ENCODE measurements around the gene MLST8.
A peak's percentile ranks its signal among the peaks of the same experiment; 100 is the strongest.

The MLST8 gene

DNA sequence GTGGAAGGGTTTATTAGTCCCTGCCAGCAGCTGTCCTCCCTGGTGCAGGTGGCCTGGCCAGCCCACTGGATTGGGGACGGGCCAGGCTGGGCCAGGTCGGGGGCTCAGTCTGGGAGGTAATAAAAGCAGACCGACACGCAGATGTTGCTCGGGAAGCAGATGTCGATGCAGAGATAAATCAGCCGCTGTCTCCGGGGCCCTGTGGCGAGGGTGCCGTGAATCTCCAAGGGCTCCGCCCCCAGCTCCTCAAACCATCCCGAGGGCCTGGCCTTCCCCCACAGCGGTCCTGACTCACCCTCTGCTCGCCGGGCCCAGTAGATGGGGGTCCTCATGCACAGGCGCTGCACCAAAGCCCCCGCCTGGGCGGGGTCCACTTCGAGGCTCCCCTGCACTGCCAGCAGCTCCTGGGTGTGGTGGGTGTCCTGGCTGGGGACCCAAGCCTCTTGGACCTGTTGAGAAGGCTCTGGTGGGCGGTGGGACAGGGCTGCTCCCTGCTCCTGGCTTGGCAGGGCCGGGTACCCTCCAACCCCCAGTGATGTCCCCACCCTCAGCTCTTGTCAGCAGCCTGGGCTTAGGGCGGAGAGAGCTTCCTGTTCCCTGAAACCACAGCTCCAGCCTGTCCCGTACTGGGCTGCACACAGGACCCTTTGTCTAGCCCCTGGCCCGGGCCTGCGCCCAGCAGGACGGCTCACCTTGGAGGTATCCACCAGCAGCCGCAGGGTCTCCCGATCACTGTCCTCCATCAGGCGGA lies 4.2 kb downstream of the MLST8 start:
- DNase-seq (ENCODE audit: low spot score), result no peak

DNA sequence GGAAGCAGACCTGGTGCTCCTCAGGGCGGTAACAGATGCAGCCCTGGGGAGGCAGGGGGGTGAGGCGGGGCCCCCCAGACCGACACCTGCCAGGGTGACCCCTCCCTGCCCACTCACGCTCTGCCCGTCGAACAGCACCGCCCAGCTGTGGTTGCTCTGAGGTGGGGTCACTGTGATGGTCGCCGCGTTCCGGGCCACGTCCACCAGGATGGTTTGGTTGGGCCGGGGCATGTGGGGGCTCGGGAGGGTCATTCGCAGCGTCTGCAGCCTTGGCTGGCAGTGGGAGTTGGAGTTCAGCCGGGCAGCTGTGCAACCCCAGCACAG lies 4.7 kb downstream of the MLST8 start:
- DNase-seq (ENCODE audit: low spot score), result no peak

DNA sequence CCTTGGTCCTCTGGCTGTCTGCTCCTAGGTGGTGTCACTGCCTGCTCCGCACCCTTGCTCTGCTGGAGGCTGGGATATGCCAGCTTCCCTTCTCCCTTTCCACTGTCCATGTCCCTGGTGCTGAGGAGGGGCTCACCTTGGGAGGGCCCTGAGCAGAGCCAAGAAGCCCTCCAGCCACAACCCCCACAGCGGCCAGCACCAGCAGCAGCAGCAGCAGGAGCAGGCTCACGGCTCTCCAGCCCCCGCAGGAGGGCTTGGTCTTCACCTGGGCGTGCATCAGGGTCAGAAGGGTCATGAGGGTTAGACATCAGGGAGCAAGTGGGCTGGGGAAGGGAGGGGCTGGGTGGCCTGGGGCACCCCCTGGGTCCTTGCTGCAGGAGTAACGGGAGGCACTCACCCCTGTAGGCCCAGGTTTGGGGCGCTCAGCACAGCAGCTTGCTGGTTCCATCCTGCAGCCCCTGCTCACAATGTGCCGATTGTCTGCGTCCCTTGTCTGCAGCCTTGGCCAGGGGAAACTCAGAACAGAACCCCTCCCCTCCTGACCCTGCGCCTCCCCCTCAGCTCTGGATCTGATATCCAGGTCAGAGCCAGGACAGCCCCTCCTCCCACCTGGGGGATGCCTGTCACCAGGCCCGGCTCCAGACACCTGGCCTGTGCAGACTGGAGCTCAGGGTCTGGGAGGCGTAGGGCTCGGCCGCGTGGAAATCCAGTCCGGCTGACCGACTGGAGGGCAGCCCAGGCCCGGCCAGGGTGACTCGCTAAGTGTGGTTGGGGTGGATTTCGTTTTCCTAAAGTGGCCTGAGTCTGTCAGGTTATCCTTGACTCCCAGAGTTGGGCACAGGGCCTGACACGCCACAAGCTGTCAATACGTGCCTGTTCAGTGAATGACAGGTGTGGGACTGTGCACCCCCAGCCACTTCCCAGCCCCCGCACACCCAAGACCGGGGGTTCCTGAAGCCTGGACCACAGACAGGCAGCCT lies 5.4 kb downstream of the MLST8 start, which contains the start of gene BRICD5:
Gene BRICD5, minus strand, starts transcription at position 478 of the 980 bp plus-strand sequence. Its CDS starts 30 bp downstream, at position 448.
- no peak for DNase-seq (ENCODE audit: low spot score)

DNA sequence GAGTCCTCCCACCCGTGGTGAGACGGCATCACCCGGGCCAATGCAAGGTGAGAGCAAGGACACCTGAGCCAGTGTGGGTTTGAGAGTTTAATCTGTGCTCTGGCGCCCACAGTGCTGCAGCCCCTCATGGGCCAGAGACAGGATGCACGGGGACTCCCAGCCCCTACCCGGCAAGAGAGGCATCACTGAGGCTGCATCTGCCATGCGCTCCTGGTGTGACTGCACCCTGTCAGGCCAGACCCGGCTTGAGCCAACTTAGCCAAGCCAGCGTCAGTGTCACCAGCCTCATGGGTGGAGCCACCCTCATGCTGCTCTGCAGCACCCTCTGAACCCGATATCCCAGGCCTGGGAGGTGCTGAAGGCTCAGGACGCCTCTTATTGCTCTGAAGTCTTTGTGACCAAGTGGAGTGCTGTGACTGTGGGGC lies 6.7 kb downstream of the MLST8 start:
- no peak for DNase-seq (ENCODE audit: low spot score)

DNA sequence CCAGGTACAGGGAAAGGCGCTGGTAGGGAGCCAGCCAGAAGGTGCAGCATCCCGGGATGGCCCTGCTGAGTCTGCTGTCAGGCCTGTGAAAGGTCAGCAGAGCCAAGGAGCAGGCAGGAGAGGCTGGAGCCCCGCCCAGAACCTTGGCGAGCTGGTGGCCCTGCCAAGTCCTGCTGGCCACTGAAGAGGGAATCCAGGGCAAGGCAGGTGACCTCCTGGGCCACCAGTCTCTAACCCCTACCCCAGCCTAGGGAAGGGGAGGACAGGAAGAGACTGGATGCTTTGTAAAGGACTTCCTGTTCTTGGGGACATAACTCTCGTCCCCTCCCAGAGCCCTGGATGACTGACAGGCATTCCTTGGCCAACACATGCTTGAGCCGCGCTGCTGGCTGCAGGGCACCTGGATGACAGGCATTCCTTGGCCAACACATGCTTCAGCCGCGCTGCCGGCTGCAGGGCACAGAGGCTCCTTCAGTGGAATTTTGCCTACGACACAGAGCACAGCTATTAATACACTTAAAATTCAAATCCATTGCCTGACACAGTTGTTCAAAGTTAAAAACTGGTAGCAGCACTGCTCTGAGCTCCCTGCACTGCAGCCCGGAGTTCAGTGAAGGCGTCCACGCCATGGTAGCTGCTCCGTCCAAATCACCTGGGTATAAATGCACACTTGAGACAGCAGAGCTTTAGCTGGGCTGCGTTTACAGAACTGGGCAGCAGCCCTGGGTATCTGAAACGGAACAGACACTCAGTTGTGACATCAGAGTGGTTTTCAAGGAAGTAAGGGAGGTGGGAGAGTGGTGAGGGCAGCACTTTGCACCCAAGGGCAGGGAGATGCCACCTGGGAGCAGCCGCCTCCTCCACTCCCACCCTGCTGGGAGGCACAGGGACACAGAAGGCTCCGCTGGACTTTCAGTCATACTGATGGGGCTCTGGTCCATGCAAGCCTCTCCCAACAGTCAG lies 7.4 kb downstream of the MLST8 start:
- DNase-seq (ENCODE audit: low spot score), result no peak

DNA sequence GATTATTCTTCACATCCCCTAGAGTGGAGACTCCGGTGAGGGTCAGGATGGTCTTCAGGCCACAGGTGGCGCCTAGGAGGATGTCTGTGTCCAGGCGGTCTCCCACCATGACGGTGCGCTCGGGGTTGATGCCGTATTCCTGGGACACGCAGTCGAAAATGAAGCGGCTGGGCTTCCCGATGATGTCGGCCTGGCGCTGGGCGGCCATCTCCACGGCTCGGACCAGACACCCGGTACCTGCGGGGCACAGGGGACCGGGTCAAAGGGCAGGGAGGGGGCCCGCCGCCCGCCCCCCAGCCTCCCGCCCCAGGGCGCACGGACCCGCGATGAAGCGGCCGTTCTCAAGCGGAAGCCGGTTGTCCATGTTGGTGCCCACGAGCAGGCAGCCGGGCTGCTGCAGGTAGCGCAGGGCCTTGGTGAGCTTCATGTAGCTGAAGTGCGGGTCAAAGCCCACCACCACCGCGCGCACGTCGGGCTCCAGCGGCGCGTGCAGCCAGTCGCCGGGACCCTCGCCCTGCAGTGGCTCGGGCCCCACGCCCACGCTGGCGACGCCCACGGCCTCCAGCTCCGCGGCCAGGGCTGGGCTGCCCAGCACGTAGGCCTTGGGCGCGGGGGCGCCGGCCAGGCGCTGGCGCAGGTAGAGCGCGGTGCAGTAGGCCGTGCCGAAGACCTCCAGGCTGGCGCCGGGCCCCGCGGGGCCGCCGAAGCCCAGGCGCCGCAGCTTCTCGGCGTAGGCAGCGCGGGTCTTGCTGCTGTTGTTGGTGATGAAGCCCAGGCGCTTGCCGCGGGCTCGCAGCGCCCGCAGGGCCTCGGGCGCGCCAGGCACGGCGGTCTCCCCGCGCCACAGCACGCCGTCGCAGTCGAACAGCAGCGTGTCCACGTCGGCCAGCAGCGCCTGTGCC lies 8.8 kb downstream of the MLST8 start:
- no peak for DNase-seq (ENCODE audit: low spot score)

DNA sequence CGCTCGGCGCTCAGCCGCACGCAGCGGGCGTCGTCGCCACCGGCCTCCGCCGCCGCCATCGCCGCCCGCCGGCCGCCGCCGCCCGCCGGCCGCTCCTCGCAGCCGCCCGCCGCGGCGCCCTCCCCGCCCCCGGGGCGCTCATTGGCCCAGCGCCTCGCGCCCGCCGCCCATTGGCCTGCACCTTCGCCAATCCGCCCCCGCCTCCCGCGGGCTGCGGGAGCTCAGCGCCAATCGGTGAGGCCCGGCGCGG lies 9.4 kb downstream of the MLST8 start, which contains the start of gene PGP:
Gene PGP, minus strand, starts transcription at position 122 of the 250 bp plus-strand sequence. Its CDS starts 63 bp downstream, at position 59.
- DNase-seq (ENCODE audit: low spot score), result no peak

DNA sequence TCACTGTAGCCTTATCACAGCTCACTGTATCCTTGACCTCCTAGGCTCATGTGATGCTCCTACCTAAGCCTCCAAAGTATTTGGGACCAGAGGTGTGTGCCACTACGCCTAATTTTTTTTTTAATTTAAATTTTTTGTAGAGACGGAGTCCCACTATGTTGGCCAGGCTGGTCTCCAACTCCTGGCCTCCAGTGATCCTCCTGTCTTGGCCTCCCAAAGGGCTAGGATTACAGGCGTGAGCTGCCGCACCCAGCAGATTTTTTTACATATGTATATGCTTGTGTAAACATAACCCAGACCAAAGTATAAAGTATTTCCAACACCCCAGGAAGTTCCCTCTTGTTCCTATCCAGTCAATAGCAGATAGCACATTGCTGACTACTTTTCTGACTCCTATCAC lies 11.1 kb downstream of the MLST8 start:
- DNase-seq (ENCODE audit: low spot score), result no peak

DNA sequence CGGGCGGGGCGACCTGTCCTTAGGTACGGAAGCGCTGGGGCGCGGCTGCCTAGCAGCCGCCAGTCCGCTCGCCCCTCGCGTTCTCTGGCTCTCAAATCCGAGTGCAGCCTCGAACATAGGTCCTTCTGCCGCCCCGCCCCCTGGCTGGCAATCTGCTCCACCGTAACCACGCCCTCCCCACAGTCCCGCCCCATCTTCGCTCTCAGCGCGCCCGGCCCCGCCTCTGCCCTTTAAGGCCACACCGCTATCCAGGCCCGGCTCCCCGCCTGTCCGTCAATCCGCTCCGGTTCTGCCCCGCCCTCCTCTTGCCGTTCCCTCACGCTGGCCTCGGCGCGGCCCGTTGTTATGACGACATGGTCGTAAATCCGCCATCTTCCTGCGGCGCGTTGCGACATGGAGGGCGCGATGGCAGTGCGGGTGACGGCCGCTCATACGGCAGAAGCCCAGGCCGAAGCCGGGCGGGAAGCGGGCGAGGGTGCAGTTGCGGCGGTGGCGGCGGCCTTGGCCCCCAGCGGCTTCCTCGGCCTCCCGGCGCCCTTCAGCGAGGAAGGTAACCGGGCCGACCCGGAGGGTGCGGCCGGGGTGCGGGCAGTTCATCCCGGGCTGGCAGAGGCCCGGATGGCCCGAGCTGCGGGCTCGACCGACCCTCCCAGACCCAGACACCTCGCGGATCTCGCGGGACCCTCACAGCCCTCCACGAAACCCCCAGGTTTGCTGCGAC lies 18.1 kb downstream of the MLST8 start, which contains the start of gene E4F1:
Gene E4F1, plus strand, starts transcription at position 371 of the 721 bp plus-strand sequence. Its CDS starts 23 bp downstream, at position 394.
- peak; percentile 100 for DNase-seq (ENCODE audit: low spot score)

DNA sequence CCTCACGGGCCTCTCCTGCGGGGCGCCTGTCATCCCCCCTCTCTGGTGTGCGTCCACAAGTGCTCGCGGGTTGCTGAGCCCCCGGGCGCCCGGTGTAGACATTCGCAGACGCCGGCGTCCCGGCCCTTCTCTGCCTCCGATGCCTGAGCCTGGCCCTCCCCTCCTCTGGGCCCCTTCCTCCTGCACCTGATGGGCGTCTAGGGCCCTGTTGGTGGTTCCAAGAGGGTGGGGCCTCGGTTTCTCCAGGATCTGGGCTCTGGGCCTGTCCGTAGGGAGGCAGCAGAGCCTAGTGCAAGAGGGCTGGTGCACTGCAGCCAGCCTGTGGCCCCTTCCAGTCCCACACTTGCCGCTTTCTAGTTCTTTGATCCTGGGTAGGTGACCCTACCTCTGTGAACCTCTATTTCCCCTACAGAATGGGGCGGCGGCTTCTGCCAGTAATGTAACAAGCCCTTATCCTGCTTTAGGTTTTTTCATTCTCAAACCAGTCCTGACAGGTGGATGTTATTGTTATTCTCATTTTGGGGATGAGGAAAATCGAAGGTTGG lies 18.8 kb downstream of the MLST8 start:
- DNase-seq (ENCODE audit: low spot score), result peak; percentile 45

DNA sequence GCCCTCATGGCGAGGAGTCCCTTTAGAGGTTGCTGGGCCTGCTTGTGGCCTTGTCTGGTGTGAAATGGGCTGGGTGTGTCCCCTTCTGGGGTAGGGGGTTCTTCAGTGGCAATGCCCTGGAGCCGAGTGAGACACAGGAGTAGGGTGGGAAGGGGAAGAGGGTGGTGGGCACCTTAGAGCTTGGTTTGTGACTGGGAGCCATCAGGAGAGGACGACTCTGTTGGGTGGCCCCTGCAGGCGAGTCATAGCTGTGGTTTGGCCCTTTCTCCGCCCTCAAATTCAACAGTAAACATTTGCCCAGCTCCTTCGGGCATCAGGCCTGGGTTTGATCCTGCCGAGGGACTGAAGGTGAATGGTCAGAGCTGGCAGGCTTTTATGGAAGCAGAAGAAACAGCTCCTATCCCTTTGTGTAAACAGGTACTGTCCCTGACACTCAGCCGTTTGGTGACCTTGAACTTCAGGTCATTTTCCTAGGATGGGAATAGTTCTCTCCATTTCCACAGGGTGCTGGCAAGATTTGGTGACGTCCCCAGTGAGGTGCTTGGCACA lies 21.1 kb downstream of the MLST8 start:
- DNase-seq (ENCODE audit: low spot score), result no peak

DNA sequence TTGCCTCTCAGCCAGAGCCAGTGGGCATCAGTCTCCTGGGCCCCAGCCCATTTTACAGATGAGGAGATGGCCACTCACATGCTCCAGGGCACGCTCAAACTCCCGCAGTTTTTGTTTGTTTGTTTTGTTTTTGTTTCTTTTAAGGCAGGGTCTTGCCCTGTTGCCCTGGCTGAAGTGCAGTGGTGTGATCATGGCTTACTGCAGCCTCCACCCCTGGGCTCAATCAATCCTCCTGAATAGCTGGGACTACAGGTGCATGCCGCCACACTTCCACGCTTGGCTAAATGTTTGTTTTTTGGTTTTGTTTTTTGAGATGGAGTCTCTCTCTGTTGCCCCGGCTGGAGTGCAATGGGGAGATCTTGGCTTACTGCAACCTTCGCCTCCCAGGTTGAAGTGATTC lies 21.7 kb downstream of the MLST8 start:
- DNase-seq (ENCODE audit: low spot score), result no peak

DNA sequence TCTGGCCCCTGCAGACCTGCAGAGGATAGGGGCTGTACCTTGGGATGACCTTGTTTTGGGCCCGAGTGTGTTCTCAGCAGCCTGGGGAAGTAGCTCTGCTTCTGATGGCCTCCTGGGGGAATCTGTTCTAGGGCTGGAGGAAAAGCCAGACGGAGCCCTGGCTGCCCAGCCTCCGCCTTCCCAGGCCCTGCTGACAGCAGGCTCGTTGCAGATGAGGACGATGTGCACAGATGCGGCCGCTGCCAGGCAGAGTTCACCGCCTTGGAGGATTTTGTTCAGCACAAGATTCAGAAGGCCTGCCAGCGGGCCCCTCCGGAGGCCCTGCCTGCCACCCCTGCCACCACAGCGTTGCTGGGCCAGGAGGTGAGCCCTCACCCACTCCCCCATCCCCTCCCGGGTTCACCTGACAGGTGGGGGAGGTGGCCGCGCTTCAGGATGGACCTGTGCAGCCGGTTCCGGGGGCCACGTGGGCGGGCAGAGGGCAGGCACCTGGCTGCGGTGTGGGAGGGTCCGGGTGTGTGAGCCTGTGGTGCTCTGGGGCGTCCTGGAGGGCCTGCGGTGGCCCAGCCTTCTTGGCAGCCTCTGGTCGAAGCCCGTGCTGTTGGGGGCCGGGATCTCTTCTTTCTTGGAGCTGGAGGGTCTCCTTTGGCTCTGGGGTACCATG lies 23.0 kb downstream of the MLST8 start:
- DNase-seq (ENCODE audit: low spot score), result no peak

DNA sequence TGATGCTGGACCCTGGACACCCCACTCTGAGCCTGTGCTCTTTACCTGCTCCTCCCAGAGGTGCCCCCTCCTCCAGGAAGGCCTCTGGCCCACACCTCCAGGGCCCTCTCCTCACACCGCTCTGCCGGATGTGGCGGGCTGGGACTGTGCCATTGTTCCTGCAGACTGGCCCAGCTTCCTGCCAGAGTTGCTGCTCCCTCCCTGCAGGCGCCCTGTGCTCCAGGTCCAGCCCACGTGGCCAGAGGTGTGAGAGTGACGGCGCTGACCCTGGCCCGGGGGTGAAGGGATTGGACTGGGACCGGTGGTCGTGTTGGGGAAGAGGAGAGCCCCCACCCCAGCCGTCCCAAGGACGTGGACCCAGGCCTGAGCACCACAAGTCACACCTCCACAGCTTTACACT lies 23.8 kb downstream of the MLST8 start:
- no peak for DNase-seq (ENCODE audit: low spot score)

DNA sequence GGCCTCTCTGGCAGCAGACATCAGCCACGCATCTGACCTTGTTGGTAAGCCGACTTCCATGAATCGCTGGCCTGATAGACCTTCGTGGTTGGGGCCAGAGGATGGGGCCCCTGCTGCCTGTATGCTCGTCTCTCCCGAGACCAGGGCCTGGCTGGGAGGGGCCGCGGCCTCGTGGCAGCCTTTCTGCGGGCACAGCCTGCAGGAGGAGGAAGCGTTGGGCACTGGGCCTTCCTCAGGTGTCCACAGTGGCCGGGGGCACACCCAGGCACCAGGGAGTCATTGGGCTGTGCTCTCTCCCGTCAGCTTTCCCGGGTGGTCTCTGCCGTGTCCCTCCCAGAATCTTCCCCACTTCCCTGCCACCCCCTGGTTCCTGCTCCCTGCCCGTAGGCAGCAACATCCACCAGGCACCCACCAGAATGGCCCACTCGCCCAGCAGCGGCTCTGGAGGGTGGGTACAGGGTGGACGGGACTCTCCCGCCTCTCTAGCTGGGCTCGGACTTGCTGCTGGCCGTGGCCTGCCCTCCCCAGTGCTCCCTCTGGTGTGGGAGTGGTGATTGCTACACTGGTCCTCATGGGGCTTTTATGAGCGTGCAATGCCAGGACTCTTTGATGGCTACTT lies 24.5 kb downstream of the MLST8 start:
- DNase-seq (ENCODE audit: low spot score), result no peak

DNA sequence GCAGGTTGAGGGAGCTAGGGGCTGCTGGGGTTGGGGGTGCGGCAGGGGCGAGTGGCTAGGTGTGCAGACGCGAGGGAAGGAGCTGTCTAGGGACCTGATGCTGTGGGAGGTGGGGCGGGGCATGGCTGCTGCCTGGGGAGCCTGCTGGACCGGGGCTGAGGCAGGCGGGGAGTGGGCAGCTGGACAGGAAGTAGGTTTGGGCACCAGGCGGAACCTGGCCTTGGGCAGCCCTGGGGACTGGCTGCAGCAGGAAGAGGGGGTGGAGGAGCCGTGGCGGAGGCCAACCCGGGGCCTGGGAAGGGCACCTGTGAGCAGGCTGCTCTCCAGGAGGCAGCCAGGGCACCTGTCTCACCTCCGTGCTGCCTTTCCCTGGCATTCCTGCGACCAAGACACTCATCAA lies 25.1 kb downstream of the MLST8 start:
- DNase-seq (ENCODE audit: low spot score), result no peak

DNA sequence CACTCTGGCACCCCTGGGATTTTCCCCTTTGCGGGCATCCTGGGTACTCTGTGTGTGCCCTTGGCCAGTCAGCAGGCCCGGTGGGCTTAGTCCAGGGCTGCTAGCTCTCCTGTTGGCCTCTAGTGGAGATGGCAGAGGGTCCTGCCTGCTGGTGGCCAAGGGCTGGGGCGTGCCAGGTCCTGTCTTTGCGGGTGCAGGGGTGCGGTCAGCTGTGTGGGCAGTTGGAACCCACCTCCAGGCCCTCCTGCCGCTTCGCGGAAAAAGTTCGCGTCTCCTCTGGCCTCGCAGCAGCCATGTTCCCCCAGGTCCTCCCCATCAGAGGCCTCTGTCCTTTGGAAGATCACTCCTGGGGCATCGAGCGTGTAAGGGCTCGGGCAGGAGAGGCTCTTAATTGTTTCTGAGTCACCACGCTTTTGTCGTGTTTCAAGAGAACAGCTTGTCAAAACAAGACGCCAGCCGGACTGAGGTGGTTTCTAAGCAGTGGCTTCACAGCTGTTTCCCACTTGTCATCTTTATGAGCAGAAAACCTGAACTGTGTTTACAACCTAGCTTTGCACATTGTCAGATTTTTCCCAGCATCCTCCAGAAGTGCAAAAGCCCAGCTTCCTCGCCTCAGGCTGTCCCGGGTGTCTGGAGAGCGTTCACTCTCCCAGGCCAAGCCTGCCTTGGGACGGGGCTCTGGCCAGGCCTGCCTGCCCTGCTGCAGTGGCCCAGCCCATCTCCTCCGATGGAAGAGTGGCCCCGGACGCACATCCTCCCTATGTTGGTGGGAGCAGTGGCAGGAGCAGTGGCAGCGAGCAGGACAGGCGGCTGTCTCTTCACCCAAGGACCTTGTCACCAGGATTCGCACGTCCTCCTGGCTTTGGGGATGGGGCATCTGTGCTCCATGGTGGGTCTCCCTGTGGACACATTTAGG lies 26.0 kb downstream of the MLST8 start:
- DNase-seq (ENCODE audit: low spot score), result no peak
